Stromal cell of bone marrow (primary cell): ENCODE data around the gene NEB.
"Not testable (repeated sequence)": the region's sequence is repeated elsewhere in the genome, so short reads cannot be mapped to it uniquely, and the experiment has no call there.

Experiments used
- DNase-seq: peaks from one replicate; pipeline ENCODE4 v3.0.0-alpha.2; 2012; ENCODE audit warnings: low read depth

NEB gene

GRCh38 chr2:151704480-151704961 is 29.8 kb downstream of the NEB start:
- DNase-seq = not testable (repeated sequence)

- not testable (repeated sequence) for DNase-seq
Measured at GRCh38 chr2:151698134-151698533, 36.1 kb downstream of the NEB start.

GRCh38 chr2:151695778-151696177 is 38.5 kb downstream of the NEB start:
- DNase-seq = no peak

- no peak for DNase-seq
Measured at GRCh38 chr2:151691631-151692030, 42.6 kb downstream of the NEB start.

GRCh38 chr2:151688719-151689118 is 45.6 kb downstream of the NEB start:
- no peak for DNase-seq

- no peak for DNase-seq
Measured at GRCh38 chr2:151682459-151683003, 51.7 kb downstream of the NEB start.

GRCh38 chr2:151681051-151681450 is 53.2 kb downstream of the NEB start:
- no peak for DNase-seq

- DNase-seq = no peak
Measured at GRCh38 chr2:151679994-151680393, 54.3 kb downstream of the NEB start.

- no peak for DNase-seq
Measured at GRCh38 chr2:151678849-151679248, 55.4 kb downstream of the NEB start.

GRCh38 chr2:151673016-151673415 is 61.3 kb downstream of the NEB start:
- no peak for DNase-seq

- no peak for DNase-seq
Measured at GRCh38 chr2:151672277-151672676, 62.0 kb downstream of the NEB start.

- no peak for DNase-seq
Measured at GRCh38 chr2:151670846-151671597, 63.3 kb downstream of the NEB start.

- DNase-seq = no peak
Measured at GRCh38 chr2:151670346-151670745, 63.9 kb downstream of the NEB start.

- no peak for DNase-seq
Measured at GRCh38 chr2:151669585-151670081, 64.6 kb downstream of the NEB start.

GRCh38 chr2:151668737-151669136 is 65.5 kb downstream of the NEB start:
- no peak for DNase-seq

GRCh38 chr2:151665959-151666358 is 68.3 kb downstream of the NEB start:
- DNase-seq = no peak

GRCh38 chr2:151664520-151664919 is 69.8 kb downstream of the NEB start:
- DNase-seq = no peak

GRCh38 chr2:151661625-151662024 is 72.7 kb downstream of the NEB start:
- no peak for DNase-seq

- no peak for DNase-seq
Measured at GRCh38 chr2:151658081-151658480, 76.2 kb downstream of the NEB start.

- DNase-seq = no peak
Measured at GRCh38 chr2:151657667-151658076, 76.6 kb downstream of the NEB start.

GRCh38 chr2:151655663-151656398 is 78.4 kb downstream of the NEB start:
- no peak for DNase-seq

- no peak for DNase-seq
Measured at GRCh38 chr2:151654891-151655290, 79.4 kb downstream of the NEB start.

GRCh38 chr2:151654085-151654484 is 80.2 kb downstream of the NEB start:
- DNase-seq = no peak
